GM19240 (cell line): Measurements from ENCODE around the gene SETMAR.
"Not testable (repeated sequence)": the region's sequence is repeated elsewhere in the genome, so short reads cannot be mapped to it uniquely, and the experiment has no call there.

Experiments used
- DNase-seq: peaks from one replicate; pipeline ENCODE4 v3.0.0; 2011; ENCODE audit warnings: low spot score; ENCODE audit not compliant: insufficient read length

Gene SETMAR

GRCh38 chr3:4303187-4304123, at the start of gene SETMAR:
SETMAR (plus strand) TSS chr3:4303369; CDS start chr3:4303371, 2 bp downstream.
- DNase-seq, result peak; percentile 67

GRCh38 chr3:4261406-4261805, 41.8 kb upstream of the SETMAR start:
- DNase-seq, result no peak

- DNase-seq, result no peak
Observed at GRCh38 chr3:4264040-4264439, 39.1 kb upstream of the SETMAR start.

- no peak for DNase-seq
Observed at GRCh38 chr3:4270720-4271119, 32.4 kb upstream of the SETMAR start.

GRCh38 chr3:4271834-4272233, 31.3 kb upstream of the SETMAR start:
- DNase-seq, result no peak

GRCh38 chr3:4279516-4280105, 23.6 kb upstream of the SETMAR start:
- DNase-seq, result no peak

- DNase-seq, result no peak
Observed at GRCh38 chr3:4281991-4282390, 21.2 kb upstream of the SETMAR start.

- DNase-seq, result no peak
Observed at GRCh38 chr3:4284865-4285264, 18.3 kb upstream of the SETMAR start.

GRCh38 chr3:4289044-4289443, 14.1 kb upstream of the SETMAR start:
- no peak for DNase-seq

GRCh38 chr3:4290272-4290893, 12.8 kb upstream of the SETMAR start:
- DNase-seq, result no peak

- DNase-seq, result no peak
Observed at GRCh38 chr3:4292301-4292700, 10.9 kb upstream of the SETMAR start.

GRCh38 chr3:4294616-4295327, 8.4 kb upstream of the SETMAR start:
- no peak for DNase-seq

GRCh38 chr3:4296454-4296853, 6.7 kb upstream of the SETMAR start:
- DNase-seq, result not testable (repeated sequence)

- DNase-seq, result no peak
Observed at GRCh38 chr3:4297486-4297885, 5.7 kb upstream of the SETMAR start.

- DNase-seq, result no peak
Observed at GRCh38 chr3:4302747-4303146, 422 bp upstream of the SETMAR start.

GRCh38 chr3:4305210-4305609, 2.0 kb downstream of the SETMAR start:
- DNase-seq, result not testable (repeated sequence)

- DNase-seq, result no peak
Observed at GRCh38 chr3:4306091-4306490, 2.9 kb downstream of the SETMAR start.

- DNase-seq, result no peak
Observed at GRCh38 chr3:4306860-4307259, 3.7 kb downstream of the SETMAR start.

GRCh38 chr3:4309491-4310128, 6.4 kb downstream of the SETMAR start:
- DNase-seq, result no peak

GRCh38 chr3:4310971-4311370, 7.8 kb downstream of the SETMAR start:
- no peak for DNase-seq

- DNase-seq, result no peak
Observed at GRCh38 chr3:4311496-4311895, 8.3 kb downstream of the SETMAR start.
